SK-MEL-5 (cell line): ENCODE results near the gene SLC8A1. TPM values are rescaled to one million over a fixed set of nuclear protein-coding genes. Genes with fewer than 3 reads are reported as not detected.

Experiments used
- DNase-seq: peaks from one replicate; pipeline ENCODE4 v3.0.0-alpha.2; 2016; ENCODE audit warnings: low read depth, low spot score
- in situ Hi-C: cut with HindIII; loops from 2 replicates; pipeline ENCODE4 v1.10.0; 2016; ENCODE audit warnings: low sequenced_read_pairs, high pct_unique_total_duplicates, low pct_unique_long_range_greater_than_20kb
- total RNA-seq: library from RNA; depleted of rRNA; stranded (reverse); fragments of >200 nt; shearing (Covaris generic); gene quantifications from 2 replicates; pipeline ENCODE4 v1.2.3, GENCODE V29; 2014

SLC8A1 gene
- total RNA-seq, 1 experiment from 2014 or later: 40.7 TPM

DNA sequence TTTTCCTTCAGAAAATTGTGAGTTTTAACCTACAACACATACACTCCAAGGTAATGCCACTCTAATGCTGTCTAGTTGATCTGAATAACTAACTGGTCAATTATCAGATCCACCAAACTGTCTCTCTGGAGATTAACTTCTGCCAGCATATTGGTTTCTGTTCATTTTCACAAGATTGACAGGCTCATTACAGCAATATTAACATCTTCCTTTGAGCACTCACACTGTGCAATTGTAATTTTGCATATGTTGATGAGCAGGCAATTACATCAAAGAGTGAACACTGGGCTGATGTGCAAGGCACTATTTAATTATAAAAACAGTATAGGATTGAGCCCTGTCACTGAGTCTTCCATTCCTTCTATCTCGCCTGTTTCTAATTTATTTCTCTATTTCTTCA, 197.3 kb downstream of the SLC8A1 start:
- in situ Hi-C loops: no loop called here
- no peak for DNase-seq

DNA sequence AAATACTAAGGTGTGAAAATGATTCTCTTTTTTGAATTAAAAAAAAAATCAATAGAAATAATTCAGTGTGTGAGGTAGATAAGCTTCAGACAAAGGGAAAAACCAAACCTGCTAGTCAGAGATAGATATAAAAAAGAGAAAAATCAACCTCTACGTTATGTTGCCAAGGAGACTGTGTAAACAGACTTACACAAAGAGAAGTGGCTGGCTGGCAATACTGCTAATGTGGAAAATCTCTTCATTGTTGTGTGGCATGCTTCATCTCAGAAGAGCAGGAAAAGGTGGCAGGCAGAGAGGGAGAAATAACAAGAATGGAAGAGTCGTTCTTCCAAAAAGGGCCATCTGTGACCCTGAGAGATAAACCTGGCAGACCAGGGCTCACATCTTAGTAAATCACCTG, 200.8 kb downstream of the SLC8A1 start:
- no peak for DNase-seq
- in situ Hi-C loops: no loop called here

DNA sequence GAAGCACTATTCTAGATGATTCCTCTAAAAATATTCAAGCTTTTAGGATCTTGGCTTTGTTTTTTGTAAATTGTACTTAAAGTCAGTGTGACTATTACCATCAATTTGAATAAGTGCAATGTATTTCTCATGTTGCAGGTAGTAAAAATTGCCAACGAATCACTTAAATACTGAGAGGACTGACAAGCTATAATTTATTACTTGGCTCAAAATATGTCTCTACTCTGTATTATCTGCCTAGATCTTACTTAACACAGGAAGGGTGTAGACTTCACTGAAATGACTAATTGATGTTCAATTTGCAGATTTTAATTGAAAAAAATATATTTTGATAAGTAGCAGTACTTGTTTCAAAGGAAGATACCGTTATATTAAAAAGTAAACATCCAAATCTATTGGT, 202.3 kb downstream of the SLC8A1 start:
- in situ Hi-C loops: no loop called here
- DNase-seq: no peak

DNA sequence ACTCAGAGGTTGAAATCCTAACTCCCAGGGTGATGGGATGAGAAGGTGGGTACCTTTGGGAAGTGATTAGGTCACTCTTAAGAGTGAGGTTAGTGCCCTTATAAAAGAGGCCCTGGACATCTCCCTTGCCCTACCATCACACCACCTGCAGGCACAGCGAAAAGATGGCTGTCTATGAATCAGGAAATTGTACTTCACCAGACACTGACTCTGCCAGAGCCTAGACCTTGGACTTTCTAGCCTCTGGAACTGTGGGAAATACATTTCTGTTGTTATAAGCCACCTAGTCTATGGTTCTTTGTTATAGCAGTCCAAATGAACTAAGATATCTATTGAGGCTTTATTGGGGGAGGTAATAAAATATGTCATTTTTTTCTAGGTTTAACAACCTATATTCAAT, 203.6 kb downstream of the SLC8A1 start:
- DNase-seq: no peak
- in situ Hi-C loops: no loop called here

DNA sequence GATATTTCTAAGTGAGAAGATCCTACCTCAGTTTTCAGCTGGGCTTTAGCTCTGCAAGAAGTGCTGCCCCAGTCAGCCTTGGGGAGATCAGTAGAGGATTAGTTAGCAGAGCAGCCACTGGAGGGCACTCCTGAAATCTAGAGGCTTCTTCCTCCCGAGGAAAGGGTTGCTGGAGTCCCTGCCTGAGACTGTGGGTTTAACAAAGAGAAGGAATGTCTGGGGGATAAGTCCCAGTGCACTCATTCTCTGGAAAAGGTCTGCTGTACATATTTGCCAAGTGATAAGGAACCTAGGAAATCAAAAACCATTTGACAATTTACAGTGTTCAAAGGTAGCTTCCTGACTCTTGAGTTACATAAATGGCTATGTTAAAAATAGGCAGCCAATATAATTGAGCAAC, 207.2 kb downstream of the SLC8A1 start:
- in situ Hi-C loops: no loop called here
- DNase-seq: peak; percentile 88

DNA sequence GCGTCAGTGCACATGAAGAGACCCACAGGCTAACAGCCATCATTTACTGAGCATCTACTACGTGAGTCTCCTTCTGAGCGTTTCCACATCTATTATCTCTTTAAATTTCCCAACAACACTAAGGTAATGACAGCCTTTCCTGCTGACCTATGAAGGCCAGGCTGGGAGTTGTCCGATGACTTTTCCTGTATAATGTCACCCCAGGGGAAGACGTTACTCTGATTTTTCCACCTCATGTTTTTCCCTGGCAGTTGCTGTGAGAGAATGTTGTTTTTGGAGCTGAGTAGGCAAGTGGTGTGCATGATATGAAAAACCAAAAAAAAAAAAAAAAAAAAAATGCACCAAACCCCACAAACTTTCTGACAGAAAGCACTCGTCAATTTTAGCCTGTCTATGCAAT, 207.6 kb downstream of the SLC8A1 start:
- no peak for DNase-seq
- in situ Hi-C loops: no loop called here

DNA sequence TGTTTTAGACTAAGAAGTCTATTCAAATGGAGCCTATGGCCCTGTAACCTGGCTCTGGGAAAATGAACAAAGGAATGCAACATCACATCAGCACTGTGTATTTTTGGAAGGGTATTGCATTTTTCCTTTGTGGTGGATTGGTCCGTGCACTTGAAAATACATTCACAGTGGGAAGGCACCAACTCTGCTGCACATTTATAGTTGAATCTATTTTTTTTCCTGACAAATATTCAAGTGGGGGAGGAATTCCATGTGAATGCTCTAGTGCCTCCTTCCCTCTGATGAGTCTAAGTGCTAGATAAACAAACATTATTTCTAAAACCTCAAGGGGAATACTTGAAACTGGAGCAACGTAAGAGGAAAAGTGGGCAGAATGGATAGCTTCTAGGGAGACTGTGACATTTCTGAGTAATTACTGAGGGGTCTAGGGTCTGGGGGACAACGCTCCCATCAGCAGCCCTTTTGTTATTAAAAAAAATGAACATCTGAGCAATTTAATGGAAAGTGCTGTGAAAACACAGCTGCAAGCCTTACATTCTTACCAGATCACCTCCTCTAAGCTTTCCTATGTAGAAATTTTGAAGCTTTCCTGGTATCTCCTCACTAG, 208.2 kb downstream of the SLC8A1 start:
- no peak for DNase-seq
- in situ Hi-C loops: no loop called here

DNA sequence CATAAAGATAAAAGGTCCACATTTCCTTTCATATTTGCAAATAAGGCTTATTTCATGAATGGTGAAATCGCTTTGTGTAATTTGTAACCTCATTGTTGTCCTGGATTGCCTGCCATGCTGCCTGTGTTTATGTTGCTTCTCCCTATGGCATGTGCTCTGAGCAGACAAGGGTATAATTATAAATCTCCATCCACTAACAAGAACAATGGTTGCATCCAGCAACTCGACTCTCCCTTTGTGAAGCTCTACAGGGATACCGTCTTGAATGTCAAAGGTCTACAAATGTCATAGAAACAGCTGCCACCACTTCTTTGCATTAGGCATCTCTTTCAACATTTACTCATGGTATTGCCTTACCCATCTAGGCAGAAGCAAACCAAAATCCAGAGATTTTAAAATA, 209.6 kb downstream of the SLC8A1 start:
- in situ Hi-C loops: no loop called here
- peak; percentile 46 for DNase-seq

DNA sequence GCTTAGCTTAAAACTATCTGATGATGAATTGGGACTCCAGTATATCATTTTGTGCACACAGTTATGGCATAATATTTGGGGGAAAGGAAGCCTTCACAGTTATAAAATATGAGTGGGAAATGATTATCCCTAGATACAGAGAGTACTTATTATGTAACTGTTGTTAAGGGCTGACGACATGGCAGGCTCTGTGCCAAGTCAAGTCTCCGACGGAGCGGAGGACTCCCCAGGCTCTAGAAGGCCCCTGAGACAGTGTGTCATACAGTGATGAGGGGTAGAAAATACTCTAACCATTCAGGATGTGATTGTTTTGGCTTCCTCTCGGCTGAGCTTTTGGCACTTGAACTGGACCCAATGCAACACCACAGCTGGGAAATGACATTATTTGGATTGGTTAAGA, 211.8 kb downstream of the SLC8A1 start:
- in situ Hi-C loops: no loop called here
- no peak for DNase-seq

DNA sequence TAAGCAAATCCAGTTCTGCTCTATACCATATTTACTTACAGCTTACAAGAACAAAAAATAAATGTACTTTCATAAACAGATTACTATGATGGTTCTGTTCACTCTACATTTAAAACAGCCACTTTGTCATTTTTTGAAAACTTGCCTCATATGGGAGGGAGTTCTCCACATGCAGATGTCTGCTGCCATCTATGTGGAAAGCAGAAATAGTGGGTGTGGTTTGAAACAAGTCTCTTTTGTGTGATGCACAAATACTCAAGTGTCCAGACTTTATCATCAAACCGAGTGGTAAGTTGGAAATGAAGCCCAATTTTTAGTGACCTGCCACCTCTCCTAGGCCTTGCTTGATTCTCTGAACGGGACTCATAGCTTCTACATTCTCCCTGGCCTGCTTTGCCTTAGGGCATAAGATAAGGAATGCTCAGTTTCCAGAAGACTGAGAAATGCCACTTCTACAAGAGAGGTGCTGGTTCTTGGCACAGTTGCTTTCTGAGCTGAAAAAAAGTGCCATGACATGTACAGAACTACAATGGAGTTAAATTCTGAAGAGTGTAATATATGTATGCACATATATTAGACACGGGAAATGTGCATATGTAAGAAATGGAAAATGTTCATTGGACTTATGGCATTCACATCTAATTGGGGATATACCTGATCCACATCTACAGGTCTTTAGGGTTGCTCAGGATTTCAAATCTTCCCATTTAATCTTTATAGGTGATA, 221.0 kb downstream of the SLC8A1 start:
- in situ Hi-C loops: no loop called here
- DNase-seq: peak; percentile 54

DNA sequence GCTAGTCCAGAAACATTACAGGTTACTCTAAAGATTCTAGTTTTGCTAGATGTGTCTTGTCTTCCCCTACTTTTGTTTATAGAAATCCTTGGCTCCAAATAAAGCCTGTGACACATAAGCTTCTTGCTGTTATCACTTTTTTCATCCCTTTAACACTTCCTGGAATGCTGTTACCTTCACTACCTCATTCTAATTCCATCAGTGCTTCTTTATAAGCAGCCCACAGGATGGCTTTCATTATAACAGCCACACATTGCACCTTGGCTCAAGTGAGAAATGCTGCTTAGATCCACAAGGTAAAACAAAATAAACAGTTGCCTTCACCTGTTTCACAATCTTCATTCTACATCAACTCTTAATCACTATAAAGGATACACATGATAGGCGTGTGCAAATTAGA, 221.7 kb downstream of the SLC8A1 start:
- DNase-seq: no peak
- in situ Hi-C loops: no loop called here

DNA sequence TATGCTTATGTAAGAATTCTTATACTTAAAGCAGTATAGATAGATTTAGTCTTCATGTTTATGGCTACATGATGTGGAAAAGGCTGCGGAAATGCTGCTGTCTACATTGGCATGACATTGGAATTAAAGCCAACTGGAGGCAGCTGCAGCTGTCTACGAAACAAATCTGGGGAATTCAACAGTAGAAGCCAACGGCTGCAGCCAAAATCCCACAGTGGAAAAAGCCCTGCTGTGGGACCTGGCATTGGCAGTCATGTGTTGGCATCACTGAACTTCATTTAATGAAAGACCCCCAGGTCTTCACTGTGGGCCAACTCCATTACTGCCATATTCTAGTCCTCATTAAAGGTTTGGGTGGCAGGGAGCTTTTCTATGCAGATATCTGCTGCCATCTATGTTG, 223.6 kb downstream of the SLC8A1 start:
- DNase-seq: no peak
- in situ Hi-C loops: no loop called here

DNA sequence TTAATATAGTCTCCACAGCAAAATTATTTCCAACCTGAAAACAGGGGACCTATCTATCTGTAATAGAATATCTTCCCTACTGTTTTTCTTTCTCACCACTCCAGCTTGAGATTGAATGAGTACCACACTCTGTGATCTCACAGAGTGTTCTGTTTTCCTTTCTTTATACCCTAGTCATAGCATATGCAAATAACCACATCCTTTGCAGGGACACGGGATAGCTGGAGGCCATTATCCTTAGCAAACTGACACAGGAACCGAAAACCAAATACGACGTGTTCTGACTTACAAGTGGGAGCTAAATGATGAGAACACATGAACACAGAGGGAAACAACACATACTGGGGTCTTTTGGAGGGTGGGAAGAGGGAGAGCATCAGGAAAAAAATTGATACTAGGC, 224.7 kb downstream of the SLC8A1 start:
- in situ Hi-C loops: no loop called here
- DNase-seq: no peak

DNA sequence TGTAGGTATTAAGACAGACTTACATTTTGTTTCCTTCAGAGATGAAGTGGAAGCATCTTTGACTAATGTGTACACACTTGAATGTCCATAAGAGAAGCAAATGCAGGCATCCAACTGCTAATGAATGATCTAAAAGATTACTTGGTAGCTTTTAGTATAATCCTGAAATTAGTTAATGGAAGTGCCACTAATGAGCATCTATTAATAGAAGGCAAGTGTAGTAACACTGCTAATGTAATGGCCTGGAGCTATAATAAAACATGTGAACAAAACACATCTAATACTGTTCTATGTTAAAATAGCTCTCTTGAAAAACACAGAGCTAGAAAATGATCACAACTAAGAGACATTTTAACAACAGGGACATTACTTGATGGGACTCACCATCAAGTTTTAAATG, 225.3 kb downstream of the SLC8A1 start:
- no peak for DNase-seq
- in situ Hi-C loops: no loop called here

DNA sequence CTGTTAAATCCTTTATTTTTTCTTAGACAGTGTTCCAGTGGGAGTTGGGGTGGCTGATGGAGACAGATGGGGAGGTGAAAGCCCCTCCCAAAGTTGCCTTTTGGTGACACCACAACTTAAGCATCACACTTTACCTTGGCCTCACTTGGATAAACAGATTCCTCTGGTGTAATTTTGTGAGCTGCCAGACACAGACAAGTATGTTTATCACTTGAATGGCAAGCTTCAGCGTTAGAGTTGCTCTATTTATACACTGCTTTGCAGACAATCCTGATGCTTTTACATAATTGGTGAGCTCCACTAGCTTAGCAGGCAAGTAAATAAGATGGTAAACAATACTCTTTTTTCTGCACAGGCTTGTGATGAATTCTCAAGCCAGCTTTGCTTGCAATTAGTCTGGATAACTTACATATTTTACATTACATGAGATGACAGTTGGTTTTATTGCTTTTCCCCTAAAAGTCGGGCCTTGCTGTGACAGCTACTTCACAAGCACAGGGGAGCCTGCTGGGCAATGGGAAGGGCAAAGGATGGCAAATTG, 226.2 kb downstream of the SLC8A1 start:
- no peak for DNase-seq
- in situ Hi-C loops: no loop called here

DNA sequence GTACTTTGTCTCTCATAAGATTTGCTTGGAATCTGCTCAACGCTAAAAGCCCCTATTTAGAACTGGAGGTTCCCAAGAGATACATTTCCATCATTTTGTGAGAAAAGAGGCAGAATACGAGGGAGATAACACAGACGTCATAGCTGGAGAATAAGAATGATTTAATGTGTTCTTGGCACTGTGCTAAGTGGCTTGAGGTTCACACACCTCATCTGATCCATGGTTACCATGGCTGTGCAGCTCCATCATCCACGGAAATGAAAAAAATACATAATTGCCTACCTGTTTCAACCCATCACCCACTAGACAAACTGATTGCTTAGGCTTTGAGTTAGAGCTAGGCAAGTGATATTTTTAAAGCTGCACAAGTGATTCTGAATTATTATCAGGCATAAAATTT, 227.6 kb downstream of the SLC8A1 start:
- no peak for DNase-seq
- in situ Hi-C loops: no loop called here

DNA sequence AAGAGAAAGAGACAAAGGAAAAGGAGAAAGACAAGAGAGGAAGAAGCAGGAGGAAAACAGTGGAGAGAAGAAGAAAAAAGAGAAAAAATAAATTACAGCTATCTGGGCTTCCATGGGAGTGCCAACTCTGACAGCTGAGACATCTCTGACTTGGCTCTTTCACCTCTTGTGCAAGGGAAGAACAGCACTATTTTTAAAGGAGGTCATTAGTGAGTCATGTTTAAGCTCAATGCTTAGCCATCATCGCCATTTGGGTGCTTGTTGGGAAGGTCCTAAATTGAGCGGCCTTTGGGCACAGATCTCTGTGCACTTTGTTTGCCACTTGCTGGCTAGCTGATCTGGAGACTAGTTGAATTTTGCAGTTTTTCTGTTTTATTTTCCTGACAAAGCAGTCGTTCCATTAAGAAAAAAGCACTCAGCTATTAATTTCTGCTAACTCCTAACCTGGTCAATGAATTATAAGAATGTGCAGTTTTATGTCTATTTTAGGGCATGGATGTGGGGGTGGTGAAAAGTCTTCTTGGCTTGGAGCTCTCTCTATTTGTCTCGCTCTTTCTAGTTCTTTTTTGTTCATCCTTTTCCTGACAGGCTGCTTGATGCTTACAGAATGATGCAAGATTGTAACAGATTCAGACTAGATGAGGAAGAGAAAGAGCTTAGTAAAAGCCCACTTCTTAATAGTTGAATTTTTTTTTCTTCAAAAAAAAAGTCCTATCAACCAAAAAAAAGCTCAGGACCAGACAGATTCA, 231.5 kb downstream of the SLC8A1 start:
- in situ Hi-C loops: no loop called here

DNA sequence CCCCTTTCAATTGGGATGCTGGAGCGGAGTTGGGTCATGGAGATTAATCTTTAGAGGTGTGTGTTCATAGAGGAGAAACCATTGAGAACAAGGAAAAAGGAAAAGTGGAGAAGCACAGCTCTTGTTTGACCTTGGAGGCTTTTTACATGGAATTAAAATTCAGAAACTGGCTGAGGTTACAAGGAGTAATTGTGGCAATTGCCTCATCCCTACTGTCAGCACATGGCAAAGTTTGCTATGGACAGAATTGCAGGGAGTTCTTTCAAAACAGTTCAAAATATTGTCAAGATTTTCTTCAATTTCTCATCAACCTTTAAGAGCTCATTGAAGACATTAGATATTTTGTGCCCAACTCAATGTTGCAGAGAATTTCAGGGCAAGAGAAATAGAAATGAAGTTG, 232.7 kb downstream of the SLC8A1 start:
- in situ Hi-C loops: no loop called here
- DNase-seq: no peak

More for the DNA sequence above, 231.5 kb downstream of the SLC8A1 start:
- DNase-seq: no peak

DNA sequence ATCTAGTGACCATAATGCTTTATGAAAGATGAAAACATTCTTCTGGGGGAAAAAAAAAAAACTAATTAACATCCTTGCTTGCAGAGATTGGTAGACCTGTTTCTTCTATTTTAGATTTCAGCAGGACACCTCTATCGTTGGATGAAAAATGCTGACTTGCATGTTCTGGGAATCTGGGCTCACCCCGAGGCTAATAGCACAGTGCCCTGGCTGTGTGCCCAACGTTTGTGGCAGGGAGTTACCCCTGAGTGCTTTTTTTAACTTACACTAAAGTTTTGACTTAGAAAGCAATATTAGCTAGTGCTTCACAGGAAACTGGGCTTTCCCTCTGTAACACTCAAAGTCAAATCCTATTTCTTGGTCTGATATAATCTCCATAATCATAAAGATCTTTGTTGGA, 233.2 kb downstream of the SLC8A1 start:
- in situ Hi-C loops: no loop called here
- no peak for DNase-seq
